Neural cell (in vitro differentiated cells): Measurements from ENCODE around the gene PIWIL1. TPM values are rescaled to one million over a fixed set of nuclear protein-coding genes. Genes with fewer than 3 reads are reported as not detected.

Source experiments
- H2AFZ ChIP-seq: fragments of 200-600, 300-800 bp; sonication (generic), shearing (Covaris generic); 2 replicates; pipeline ENCODE4 v1.6.0; 2014; ENCODE audit warnings: low read depth, mild to moderate bottlenecking, antibody characterized with exemption, low read length, moderate library complexity
- H3F3A ChIP-seq: fragments of 200-600 bp; shearing (Covaris generic); 2 replicates; pipeline ENCODE4 v1.6.1; 2016; ENCODE audit warnings: mild to moderate bottlenecking, moderate library complexity, mixed read lengths, antibody characterized with exemption, low read length; ENCODE audit not compliant: insufficient read depth, poor library complexity, severe bottlenecking
- H3K27ac ChIP-seq: fragments of 200-600, 300-800 bp; sonication (generic), shearing (Covaris generic); 2 replicates; pipeline ENCODE4 v1.5.1; 2014; ENCODE audit warnings: mild to moderate bottlenecking, low read length, moderate library complexity
- H3K27me3 ChIP-seq: fragments of 300-800, 200-600 bp; sonication (generic), shearing (Covaris generic); 2 replicates; pipeline ENCODE4 v1.6.0; 2014; ENCODE audit warnings: mild to moderate bottlenecking, low read depth, low read length, moderate library complexity; ENCODE audit not compliant: insufficient read depth
- H3K36me3 ChIP-seq: fragments of 300-800, 200-600 bp; sonication (generic), shearing (Covaris generic); 2 replicates; pipeline ENCODE4 v1.5.1; 2014; ENCODE audit warnings: mild to moderate bottlenecking, antibody characterized with exemption, low read length, moderate library complexity; ENCODE audit not compliant: insufficient read depth
- H3K4me2 ChIP-seq: fragments of 300-800, 200-600 bp; sonication (generic), shearing (Covaris generic); 2 replicates; pipeline ENCODE4 v1.6.0; 2014; ENCODE audit warnings: mild to moderate bottlenecking, low read length
- H3K4me3 ChIP-seq: fragments of 300-800, 200-600 bp; sonication (generic), shearing (Covaris generic); 2 replicates; pipeline ENCODE4 v1.5.1; 2014; ENCODE audit warnings: mild to moderate bottlenecking, low read length, moderate library complexity
- H3K79me2 ChIP-seq: fragments of 200-600 bp; shearing (Covaris generic); replicated peaks from 2 replicates; pipeline ENCODE4 v1.6.0; 2014; ENCODE audit warnings: mild to moderate bottlenecking, low read length, moderate library complexity; ENCODE audit not compliant: insufficient read depth
- H3K9ac ChIP-seq: fragments of 300-800, 200-600 bp; sonication (generic), shearing (Covaris generic); 2 replicates; pipeline ENCODE4 v1.6.1; 2016; ENCODE audit warnings: mild to moderate bottlenecking, low read length, mixed read lengths
- H3K9me2 ChIP-seq: fragments of 200-600 bp; shearing (Covaris generic); 2 replicates; pipeline ENCODE4 v1.6.1; 2016; ENCODE audit warnings: mild to moderate bottlenecking, low read length, mixed read lengths; ENCODE audit not compliant: insufficient read depth
- H3K9me3 ChIP-seq: fragments of 200-600, 300-800 bp; sonication (generic), shearing (Covaris generic); 2 replicates; pipeline ENCODE4 v1.6.1; 2016; ENCODE audit warnings: mild to moderate bottlenecking, mixed run types, low read length, moderate library complexity, mixed read lengths
- H4K20me1 ChIP-seq: fragments of 200-600 bp; shearing (Covaris generic); 2 replicates; pipeline ENCODE4 v1.6.1; 2016; ENCODE audit warnings: mild to moderate bottlenecking, mixed run types; ENCODE audit not compliant: insufficient read depth
- CTCF ChIP-seq: fragments of 450-650 bp; IDR thresholded peaks from 2 replicates; pipeline ENCODE4 v1.5.1; 2014; ENCODE audit warnings: antibody characterized with exemption, mild to moderate bottlenecking, moderate library complexity; ENCODE audit not compliant: poor library complexity, severe bottlenecking
- EP300 ChIP-seq: fragments of 450-650 bp; conservative IDR thresholded peaks from 2 replicates; pipeline ENCODE4 v1.6.1; 2014; ENCODE audit warnings: antibody characterized with exemption, mild to moderate bottlenecking, moderate library complexity; ENCODE audit not compliant: poor library complexity, severe bottlenecking
- EZH2 ChIP-seq: fragments of 200-600, 300-800 bp; shearing (Covaris generic), sonication (generic); IDR thresholded peaks from 2 replicates; pipeline ENCODE4 v1.6.1; 2014; ENCODE audit warnings: antibody characterized with exemption, low read length, borderline replicate concordance, mild to moderate bottlenecking; ENCODE audit not compliant: insufficient read depth, poor library complexity, severe bottlenecking
- MXI1 ChIP-seq: fragments of 450-650 bp; conservative IDR thresholded peaks from 2 replicates; pipeline ENCODE4 v1.6.1; 2014; ENCODE audit warnings: antibody characterized with exemption, mild to moderate bottlenecking; ENCODE audit not compliant: poor library complexity, severe bottlenecking
- POLR2AphosphoS5 ChIP-seq: IDR thresholded peaks from 2 replicates; pipeline ENCODE4 v1.6.1; 2012
- RAD21 ChIP-seq: fragments of 450-650 bp; conservative IDR thresholded peaks from 2 replicates; pipeline ENCODE4 v1.6.1; 2014; ENCODE audit warnings: antibody characterized with exemption, mild to moderate bottlenecking, moderate library complexity
- REST ChIP-seq: IDR thresholded peaks from 2 replicates; pipeline ENCODE4 v1.6.1; 2012; ENCODE audit warnings: borderline replicate concordance
- SMC3 ChIP-seq: fragments of 450-650 bp; conservative IDR thresholded peaks from 2 replicates; pipeline ENCODE4 v1.6.1; 2014; ENCODE audit warnings: antibody characterized with exemption, mild to moderate bottlenecking, moderate library complexity; ENCODE audit not compliant: poor library complexity
- TAF1 ChIP-seq: IDR thresholded peaks from 2 replicates; pipeline ENCODE4 v1.6.1; 2012; ENCODE audit warnings: low read depth
- polyA plus RNA-seq: library from polyadenylated mRNA; depleted of rRNA; stranded (reverse); fragments of >200 nt; gene quantifications from 2 replicates; pipeline ENCODE4 v1.2.3, GENCODE V29; 2014

Gene PIWIL1
- polyA plus RNA-seq, 1 donor from 2014 or later: not detected

- no peaks in the 10 kb centered on the region for H3F3A ChIP-seq
Measured at GRCh38 chr12:130366159-130366558, 28.5 kb downstream of the PIWIL1 start.

GRCh38 chr12:130367003-130367402 lies 29.3 kb downstream of the PIWIL1 start:
- TF ChIP-seq REST: no peak
- no peak for TF ChIP-seq RAD21
- no peak for TF ChIP-seq EP300
- no peak for TF ChIP-seq MXI1
- no peak for TF ChIP-seq POLR2AphosphoS5
- no peak for TF ChIP-seq TAF1
- no peak for TF ChIP-seq SMC3
- TF ChIP-seq CTCF: no peak
- no peak for TF ChIP-seq EZH2
- Histone ChIP-seq H4K20me1 (no peaks in the 10 kb centered on the region), H2AFZ (no peak overlapping the region), H3K9me2 (no peaks in the 10 kb centered on the region), H3K9ac (no peak overlapping the region), H3K27ac (no peak overlapping the region), H3K36me3 (no peaks in the 10 kb centered on the region), H3K4me3 (no peak overlapping the region), H3K79me2 (no peaks in the 10 kb centered on the region), H3F3A (no peaks in the 10 kb centered on the region), H3K4me2 (no peak overlapping the region), H3K27me3 (no peaks in the 10 kb centered on the region), H3K9me3 (no peaks in the 10 kb centered on the region)

More at GRCh38 chr12:130366159-130366558, 28.5 kb downstream of the PIWIL1 start:
- TF ChIP-seq REST (no peak), MXI1 (no peak), RAD21 (no peak), EZH2 (no peak), SMC3 (no peak), EP300 (no peak)
- Histone ChIP-seq H2AFZ (no peak overlapping the region), H3K9me3 (no peaks in the 10 kb centered on the region), H3K9ac (no peak overlapping the region), H3K27me3 (no peaks in the 10 kb centered on the region), H4K20me1 (no peaks in the 10 kb centered on the region), H3K27ac (no peak overlapping the region), H3K36me3 (no peaks in the 10 kb centered on the region), H3K4me3 (no peak overlapping the region), H3K79me2 (no peaks in the 10 kb centered on the region), H3K9me2 (no peaks in the 10 kb centered on the region), H3K4me2 (no peak overlapping the region)
